ENCODE data around the gene MTX2.
"Not testable (repeated sequence)": the region's sequence is repeated elsewhere in the genome, so short reads cannot be mapped to it uniquely, and the experiment has no call there.

The MTX2 gene

DNA sequence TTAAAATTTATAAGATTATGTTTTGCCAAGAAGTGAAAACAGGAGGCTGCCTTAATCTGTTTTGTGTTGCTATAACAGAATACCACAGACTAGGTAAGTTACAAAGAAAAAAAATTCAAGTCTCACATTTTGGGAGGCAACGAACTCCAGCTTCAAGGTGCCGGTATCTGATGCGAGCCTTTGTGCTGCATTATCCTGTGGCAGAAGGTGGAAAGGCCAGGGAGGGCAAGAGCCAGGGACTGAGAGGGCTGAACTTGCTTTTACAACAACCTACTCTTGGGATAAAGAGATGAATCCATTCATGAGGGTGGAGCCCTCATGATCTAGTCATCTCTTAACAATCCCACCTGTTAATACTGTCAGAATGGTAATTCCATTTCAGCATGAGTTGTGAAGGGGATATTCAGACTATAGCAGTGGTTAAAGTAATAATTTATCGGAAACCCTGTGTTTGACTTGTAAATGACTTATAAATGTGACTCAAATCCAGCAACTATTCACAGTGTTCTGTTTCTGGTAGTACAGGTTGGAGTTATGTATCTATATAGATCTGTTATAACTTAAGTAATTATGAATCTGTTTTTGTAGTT, 3.7 kb downstream of the MTX2 start:
- H3K27me3 Mint-ChIP-seq: peaks cover 3% of the 10 kb centered on the region
- H3K27ac Mint-ChIP-seq: no peak overlapping the region
- no peak for ATAC-seq
- no peak for DNase-seq
- H3K4me1 Mint-ChIP-seq: peaks cover 19% of the 10 kb centered on the region
- peaks cover 9% of the 10 kb centered on the region for H3K36me3 Mint-ChIP-seq (ENCODE audit: low read depth)
- no peaks in the 10 kb centered on the region for H3K9me3 Mint-ChIP-seq
- no peak overlapping the region for H3K4me3 Mint-ChIP-seq

- DNase-seq (no peak), ATAC-seq (no peak)
- H3K27ac Mint-ChIP-seq: no peak overlapping the region
- peaks cover 33% of the 10 kb centered on the region for H3K4me1 Mint-ChIP-seq
- no peaks in the 10 kb centered on the region for H3K9me3 Mint-ChIP-seq
- no peak overlapping the region for H3K4me3 Mint-ChIP-seq
- no peaks in the 10 kb centered on the region for H3K27me3 Mint-ChIP-seq
- peaks cover 17% of the 10 kb centered on the region for H3K36me3 Mint-ChIP-seq (ENCODE audit: low read depth)
Measured at GRCh38 chr2:176278927-176279326, 9.7 kb downstream of the MTX2 start.

DNA sequence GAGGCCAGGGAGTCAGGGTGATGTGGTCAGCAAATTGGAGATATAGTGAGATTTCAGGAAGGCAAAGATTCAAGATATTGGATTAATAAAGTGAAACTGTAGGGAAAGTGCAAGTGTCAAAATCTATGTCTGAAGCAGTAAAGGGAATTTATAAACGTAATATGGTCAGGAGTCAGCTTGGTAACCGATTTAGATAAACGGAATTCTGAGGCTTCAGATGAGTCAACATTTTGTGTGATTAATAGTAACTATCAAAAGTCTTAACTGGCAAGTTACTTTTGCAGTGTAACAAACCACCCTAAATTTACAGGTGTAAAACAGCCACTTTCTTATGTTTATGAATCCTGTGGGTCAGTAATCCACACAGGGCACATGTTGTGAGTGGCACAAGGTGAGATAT, 10.9 kb downstream of the MTX2 start:
- Mint-ChIP-seq H3K9me3 (no peaks in the 10 kb centered on the region), H3K4me3 (no peak overlapping the region), H3K27me3 (no peaks in the 10 kb centered on the region), H3K4me1 (peaks cover 42% of the 10 kb centered on the region), H3K27ac (no peak overlapping the region), H3K36me3 (ENCODE audit: low read depth) (peaks cover 14% of the 10 kb centered on the region)
- no peak for ATAC-seq
- DNase-seq: no peak

DNA sequence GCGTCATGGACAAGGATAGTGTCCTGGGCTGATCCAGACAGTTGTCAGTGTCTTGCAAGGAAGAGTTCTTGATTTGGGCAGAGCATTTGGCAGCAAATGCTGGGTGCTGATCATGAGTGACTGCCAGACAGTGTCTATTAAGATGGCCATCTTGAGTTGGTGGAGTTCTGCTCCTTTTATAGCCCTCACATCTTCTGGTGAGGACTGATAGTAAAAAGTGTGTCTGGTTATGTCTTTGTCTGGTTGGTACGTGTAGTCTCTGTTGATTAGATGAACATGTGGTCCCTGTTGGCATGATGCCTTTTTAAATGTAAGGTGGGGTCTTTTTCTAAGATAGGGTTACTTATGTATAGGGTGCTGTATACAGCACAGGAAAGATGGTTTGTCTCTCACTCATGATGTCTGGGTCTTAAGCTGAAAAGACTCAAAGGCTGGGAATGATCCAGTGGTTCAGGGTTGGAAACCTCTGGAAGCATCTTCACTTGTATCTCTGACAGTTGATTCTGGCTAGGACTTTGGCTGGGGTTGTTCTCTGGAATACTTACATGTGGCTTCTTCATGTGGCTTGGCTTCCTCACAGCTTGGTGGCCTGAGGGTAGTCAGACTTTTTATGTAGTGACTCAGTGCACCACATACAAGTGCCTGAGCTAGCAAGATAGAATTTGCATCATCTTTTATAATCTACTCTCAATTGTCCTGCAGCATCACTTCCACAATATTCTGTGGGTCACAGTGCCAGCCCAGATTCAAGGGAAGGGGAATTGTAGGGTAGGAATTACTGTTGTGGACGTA, 11.8 kb downstream of the MTX2 start:
- ATAC-seq (peak; percentile 73), DNase-seq (no peak)
- H3K36me3 Mint-ChIP-seq (ENCODE audit: low read depth): peaks cover 14% of the 10 kb centered on the region
- no peaks in the 10 kb centered on the region for H3K9me3 Mint-ChIP-seq
- no peak overlapping the region for H3K4me3 Mint-ChIP-seq
- peaks cover 45% of the 10 kb centered on the region for H3K4me1 Mint-ChIP-seq
- no peaks in the 10 kb centered on the region for H3K27me3 Mint-ChIP-seq
- no peak overlapping the region for H3K27ac Mint-ChIP-seq

GRCh38 chr2:176283291-176284068, 14.2 kb downstream of the MTX2 start:
- Mint-ChIP-seq H3K4me1 (peaks cover 49% of the 10 kb centered on the region), H3K9me3 (no peaks in the 10 kb centered on the region), H3K4me3 (no peak overlapping the region)

GRCh38 chr2:176284461-176285049, 15.3 kb downstream of the MTX2 start:
- H3K9me3 Mint-ChIP-seq: no peaks in the 10 kb centered on the region

More at GRCh38 chr2:176283291-176284068, 14.2 kb downstream of the MTX2 start:
- DNase-seq (no peak), ATAC-seq (no peak)
- H3K27me3 Mint-ChIP-seq: no peaks in the 10 kb centered on the region
- H3K36me3 Mint-ChIP-seq (ENCODE audit: low read depth): peaks cover 21% of the 10 kb centered on the region
- no peak overlapping the region for H3K27ac Mint-ChIP-seq

DNA sequence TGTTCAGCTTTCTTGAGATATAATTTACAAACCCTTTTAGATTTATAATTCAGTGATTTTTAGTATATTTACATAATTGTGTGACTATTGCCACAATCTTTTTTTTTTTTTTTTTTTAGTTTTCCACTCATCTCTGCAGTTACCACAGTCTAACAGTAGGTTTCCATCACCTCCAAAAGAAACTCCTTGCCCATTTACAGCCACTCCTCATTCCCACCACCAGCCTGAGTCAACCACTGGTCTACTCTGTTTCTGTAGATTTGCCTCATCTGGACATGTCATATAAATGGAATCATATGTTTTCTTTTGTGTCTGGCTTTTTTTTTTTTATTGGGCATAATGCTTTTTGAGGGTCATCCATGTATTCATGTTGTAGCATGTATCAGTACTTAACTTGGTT, 16.1 kb downstream of the MTX2 start:
- H3K9me3 Mint-ChIP-seq: no peaks in the 10 kb centered on the region
- no peak overlapping the region for H3K27ac Mint-ChIP-seq

More at GRCh38 chr2:176284461-176285049, 15.3 kb downstream of the MTX2 start:
- no peak for ATAC-seq
- H3K27ac Mint-ChIP-seq: no peak overlapping the region
- H3K36me3 Mint-ChIP-seq (ENCODE audit: low read depth): peaks cover 21% of the 10 kb centered on the region
- peaks cover 49% of the 10 kb centered on the region for H3K4me1 Mint-ChIP-seq
- no peak overlapping the region for H3K4me3 Mint-ChIP-seq
- DNase-seq: no peak
- H3K27me3 Mint-ChIP-seq: no peaks in the 10 kb centered on the region

DNA sequence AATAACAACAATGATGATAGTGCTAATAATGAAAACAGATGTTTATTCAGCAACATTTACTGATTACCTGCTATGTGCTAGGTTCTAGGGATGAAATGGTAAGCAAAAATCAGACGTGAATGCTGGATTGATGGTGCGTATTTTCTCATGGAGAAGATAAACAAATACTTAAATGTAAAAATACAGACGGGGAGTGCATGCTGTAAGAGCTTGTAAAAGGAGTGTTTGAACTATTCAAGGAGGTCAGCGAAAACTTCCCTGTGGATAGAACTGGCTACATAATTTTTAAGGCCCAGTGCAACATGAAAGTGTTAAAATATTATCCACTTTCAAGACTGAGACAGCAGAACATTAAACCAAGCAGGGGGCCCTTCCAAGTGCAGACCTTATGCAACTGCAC, 22.1 kb downstream of the MTX2 start:
- H3K36me3 Mint-ChIP-seq (ENCODE audit: low read depth): peaks cover 12% of the 10 kb centered on the region
- DNase-seq (no peak), ATAC-seq (no peak)
- H3K27me3 Mint-ChIP-seq: no peaks in the 10 kb centered on the region
- H3K4me1 Mint-ChIP-seq: peaks cover 30% of the 10 kb centered on the region
- no peak overlapping the region for H3K27ac Mint-ChIP-seq
- H3K9me3 Mint-ChIP-seq: no peaks in the 10 kb centered on the region
- H3K4me3 Mint-ChIP-seq: no peak overlapping the region

More for the DNA sequence above, 16.1 kb downstream of the MTX2 start:
- Mint-ChIP-seq H3K4me1 (peaks cover 49% of the 10 kb centered on the region), H3K4me3 (no peak overlapping the region), H3K27me3 (no peaks in the 10 kb centered on the region), H3K36me3 (ENCODE audit: low read depth) (peaks cover 21% of the 10 kb centered on the region)
- DNase-seq (no peak), ATAC-seq (no peak)

DNA sequence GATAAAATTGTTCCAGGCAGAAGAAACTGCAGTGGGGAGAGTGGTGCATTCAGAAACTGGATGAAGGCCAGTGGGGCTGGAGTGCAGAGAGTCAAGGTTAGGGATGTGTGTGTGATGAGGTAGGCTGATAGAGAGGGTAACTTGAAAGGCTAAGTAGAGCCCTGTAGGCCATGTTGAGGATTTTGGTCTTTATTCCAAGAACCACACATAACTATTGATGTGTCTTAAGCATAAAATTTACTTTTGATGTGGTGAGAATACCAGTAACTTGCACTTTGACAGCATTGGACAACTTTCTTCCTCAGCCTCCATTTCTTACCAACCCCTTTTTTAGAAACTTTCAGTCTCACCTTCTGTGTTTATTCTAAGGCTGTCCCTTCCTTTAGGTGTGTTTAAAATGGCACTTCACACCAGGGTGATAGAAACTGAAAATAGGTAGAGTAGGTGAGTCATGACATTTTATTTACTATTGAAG, 22.6 kb downstream of the MTX2 start:
- Mint-ChIP-seq H3K27me3 (no peaks in the 10 kb centered on the region), H3K9me3 (no peaks in the 10 kb centered on the region), H3K4me3 (no peak overlapping the region), H3K36me3 (ENCODE audit: low read depth) (peaks cover 11% of the 10 kb centered on the region), H3K4me1 (peaks cover 28% of the 10 kb centered on the region), H3K27ac (no peak overlapping the region)
- DNase-seq: no peak
- peak; percentile 84 for ATAC-seq

DNA sequence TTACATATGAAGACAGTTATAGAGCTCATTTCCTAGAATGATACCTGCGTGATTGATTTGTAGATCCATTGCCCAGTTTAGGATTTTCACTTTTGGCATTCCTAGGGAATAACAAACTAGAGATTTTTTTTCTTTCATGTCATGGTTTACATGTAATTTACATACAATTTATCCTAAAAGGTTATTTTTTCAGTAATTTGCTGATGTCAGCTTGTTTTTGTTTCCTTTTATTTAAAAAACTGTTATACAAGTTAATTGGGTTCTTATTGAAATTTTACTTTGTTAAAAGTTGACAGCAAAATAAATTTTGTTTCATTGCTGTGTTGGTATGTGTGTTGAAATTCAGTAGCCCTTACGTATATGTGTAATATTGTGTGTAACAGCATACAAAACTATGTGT, 23.4 kb downstream of the MTX2 start:
- H3K27me3 Mint-ChIP-seq: no peaks in the 10 kb centered on the region
- peaks cover 28% of the 10 kb centered on the region for H3K4me1 Mint-ChIP-seq
- no peaks in the 10 kb centered on the region for H3K9me3 Mint-ChIP-seq
- no peak overlapping the region for H3K27ac Mint-ChIP-seq
- ATAC-seq (no peak), DNase-seq (no peak)
- no peak overlapping the region for H3K4me3 Mint-ChIP-seq
- peaks cover 8% of the 10 kb centered on the region for H3K36me3 Mint-ChIP-seq (ENCODE audit: low read depth)

- no peak overlapping the region for H3K27ac Mint-ChIP-seq
- peaks cover 28% of the 10 kb centered on the region for H3K4me1 Mint-ChIP-seq
- H3K27me3 Mint-ChIP-seq: no peaks in the 10 kb centered on the region
- ATAC-seq (no peak), DNase-seq (no peak)
- H3K4me3 Mint-ChIP-seq: no peak overlapping the region
- H3K36me3 Mint-ChIP-seq (ENCODE audit: low read depth): peaks cover 7% of the 10 kb centered on the region
- no peaks in the 10 kb centered on the region for H3K9me3 Mint-ChIP-seq
Measured at GRCh38 chr2:176293334-176293733, 24.1 kb downstream of the MTX2 start.

- ATAC-seq: no peak
- no peaks in the 10 kb centered on the region for H3K27me3 Mint-ChIP-seq
- DNase-seq: no peak
- no peaks in the 10 kb centered on the region for H3K9me3 Mint-ChIP-seq
- H3K4me3 Mint-ChIP-seq: no peak overlapping the region
- H3K4me1 Mint-ChIP-seq: peaks cover 5% of the 10 kb centered on the region
- H3K36me3 Mint-ChIP-seq (ENCODE audit: low read depth): peaks cover 10% of the 10 kb centered on the region
- H3K27ac Mint-ChIP-seq: no peak overlapping the region
Measured at GRCh38 chr2:176297067-176297466, 27.8 kb downstream of the MTX2 start.

DNA sequence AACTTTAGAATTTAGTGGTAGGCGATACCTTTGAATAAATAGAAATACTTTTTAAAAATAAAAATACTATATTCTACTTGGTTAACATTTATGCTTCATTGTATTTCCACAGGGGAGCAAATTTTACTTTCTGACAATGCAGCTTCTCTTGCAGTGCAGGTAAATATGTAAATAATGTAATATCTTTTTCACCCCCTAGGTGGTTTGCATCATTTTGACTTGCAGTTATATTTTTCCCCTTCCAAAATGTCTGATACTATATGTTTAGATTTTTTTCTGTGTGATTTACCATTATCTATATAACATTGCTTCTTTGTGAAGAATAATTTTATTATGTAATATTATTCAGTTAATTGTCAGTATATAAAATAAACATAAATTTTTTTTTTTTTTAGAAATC, 28.5 kb downstream of the MTX2 start:
- peaks cover 10% of the 10 kb centered on the region for H3K36me3 Mint-ChIP-seq (ENCODE audit: low read depth)
- H3K4me1 Mint-ChIP-seq: no peaks in the 10 kb centered on the region
- no peak overlapping the region for H3K4me3 Mint-ChIP-seq
- H3K9me3 Mint-ChIP-seq: no peaks in the 10 kb centered on the region
- DNase-seq: no peak
- H3K27ac Mint-ChIP-seq: no peak overlapping the region
- ATAC-seq: no peak
- no peaks in the 10 kb centered on the region for H3K27me3 Mint-ChIP-seq

DNA sequence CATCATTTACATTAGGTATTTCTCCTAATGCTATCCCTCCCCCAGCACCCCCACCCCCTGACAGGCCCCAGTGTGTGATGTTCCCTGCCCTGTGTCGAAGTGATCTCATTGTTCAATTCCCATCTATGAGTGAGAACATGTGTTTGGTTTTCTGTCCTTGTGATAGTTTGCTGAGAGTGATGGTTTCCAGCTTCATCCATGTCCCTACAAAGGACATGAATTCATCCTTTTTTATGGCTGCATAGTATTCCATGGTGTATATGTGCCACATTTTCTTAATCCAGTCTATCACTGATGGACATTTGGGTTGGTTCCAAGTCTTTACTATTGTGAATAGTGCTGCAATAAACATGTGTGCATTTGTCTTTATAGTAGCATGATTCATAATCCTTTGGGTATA, 36.8 kb downstream of the MTX2 start:
- H3K27me3 Mint-ChIP-seq, DNase-seq, H3K4me1 Mint-ChIP-seq, H3K9me3 Mint-ChIP-seq, H3K27ac Mint-ChIP-seq, H3K4me3 Mint-ChIP-seq, ATAC-seq: not testable (repeated sequence)
- H3K36me3 Mint-ChIP-seq (ENCODE audit: low read depth): peaks cover 48% of the 10 kb centered on the region

Data from activated naive CD8-positive, alpha-beta T cell treated with anti-CD3 and anti-CD28 coated beads, Interleukin-2, amount 50 U/mL, for 24 hours (primary cell).